Fibroblast of upper back skin (primary cell): Measurements from ENCODE around the gene DSG4.

ENCODE experiments used
- DNase-seq: peaks from one replicate; pipeline ENCODE4 v3.0.0-alpha.2; 2013

The DSG4 gene

GRCh38 chr18:31409276-31409675, 32.7 kb downstream of the DSG4 start:
- no peak for DNase-seq

GRCh38 chr18:31410716-31411483, 34.3 kb downstream of the DSG4 start:
- no peak for DNase-seq

DNA sequence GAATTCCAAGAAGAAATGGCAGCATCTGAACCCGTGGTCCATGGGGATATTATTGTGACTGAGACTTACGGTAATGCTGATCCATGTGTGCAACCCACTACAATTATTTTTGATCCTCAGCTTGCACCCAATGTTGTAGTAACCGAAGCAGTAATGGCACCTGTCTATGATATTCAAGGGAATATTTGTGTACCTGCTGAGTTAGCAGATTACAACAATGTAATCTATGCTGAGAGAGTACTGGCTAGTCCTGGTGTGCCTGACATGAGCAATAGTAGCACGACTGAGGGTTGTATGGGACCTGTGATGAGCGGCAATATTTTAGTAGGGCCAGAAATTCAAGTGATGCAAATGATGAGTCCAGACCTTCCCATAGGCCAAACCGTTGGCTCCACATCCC, 36.6 kb downstream of the DSG4 start:
- no peak for DNase-seq

- no peak for DNase-seq
These were observed 41.3 kb downstream of the DSG4 start for GRCh38 chr18:31417850-31418249.

DNA sequence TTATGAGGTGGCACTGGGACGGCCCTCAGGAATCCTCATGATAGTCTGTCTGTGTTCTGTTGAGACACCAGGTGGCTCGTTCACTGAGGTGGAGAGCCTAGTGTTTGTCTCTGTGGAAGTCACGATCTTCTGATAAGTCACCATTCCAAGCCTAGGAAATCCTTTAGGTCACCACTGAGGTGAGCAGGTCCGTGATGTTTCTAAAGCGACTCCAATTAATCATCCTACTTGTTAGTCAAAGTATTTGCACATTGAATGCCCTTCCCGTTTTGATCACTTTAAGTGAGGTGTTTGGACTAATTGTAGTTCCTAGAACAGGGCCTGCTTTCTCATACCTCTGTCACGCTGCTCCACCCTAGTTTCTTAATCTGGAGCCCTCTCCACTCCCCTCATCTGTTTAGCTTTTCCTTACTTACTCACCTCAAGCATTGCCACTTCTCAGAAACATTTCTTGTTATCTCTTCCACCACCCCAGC, 42.9 kb downstream of the DSG4 start:
- DNase-seq, result no peak

GRCh38 chr18:31420032-31420431, 43.5 kb downstream of the DSG4 start:
- no peak for DNase-seq

DNA sequence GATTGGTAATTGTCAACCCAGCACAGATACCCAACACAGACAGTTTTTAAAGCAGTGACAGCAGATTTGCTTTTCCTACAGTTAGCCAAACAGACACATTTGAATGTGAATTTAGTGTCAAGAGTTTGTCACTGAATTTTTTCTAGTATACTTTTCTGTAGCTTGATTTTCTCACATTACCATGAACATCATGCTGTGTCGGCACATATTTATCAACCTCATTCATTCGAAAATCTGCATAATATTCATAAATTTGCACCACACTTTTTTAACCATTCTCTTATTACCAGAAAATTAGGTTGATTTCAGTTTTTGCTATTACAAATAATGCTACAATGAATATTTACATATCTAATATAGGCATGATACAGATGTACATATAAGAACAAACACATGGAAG, 43.9 kb downstream of the DSG4 start:
- no peak for DNase-seq

DNA sequence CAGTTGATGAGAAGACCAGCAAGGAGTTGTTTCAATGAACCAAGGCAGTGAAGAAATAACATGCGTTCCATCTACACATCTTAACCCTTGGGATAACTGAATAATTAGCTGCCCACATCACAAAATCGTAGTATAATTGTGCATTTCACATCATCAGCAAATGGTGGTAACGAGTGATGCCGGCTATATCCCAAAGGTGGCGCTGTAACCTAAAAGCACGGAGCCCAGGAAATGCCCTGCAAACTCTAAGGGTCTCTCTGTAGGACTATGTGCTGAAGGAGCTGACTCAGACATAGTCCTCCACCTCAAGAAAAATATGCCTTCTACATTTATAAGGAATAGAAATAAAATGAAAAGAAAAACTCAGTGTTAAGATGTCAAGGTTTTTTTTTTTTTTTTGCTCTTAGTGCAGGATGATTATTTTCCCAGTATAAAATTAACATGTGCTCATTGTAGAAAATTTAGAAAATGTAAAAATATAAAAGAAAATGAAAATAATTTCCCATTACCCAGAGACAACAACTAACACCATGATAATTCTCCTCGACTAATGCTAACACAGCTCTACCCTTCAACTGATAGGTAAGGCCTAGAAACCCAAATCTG, 47.9 kb downstream of the DSG4 start:
- peak; percentile 27 for DNase-seq

- DNase-seq, result no peak
These were observed 49.4 kb downstream of the DSG4 start for GRCh38 chr18:31426021-31426420.

- no peak for DNase-seq
These were observed 50.4 kb downstream of the DSG4 start for GRCh38 chr18:31426871-31427406.

GRCh38 chr18:31428211-31428610, 51.6 kb downstream of the DSG4 start:
- no peak for DNase-seq

DNA sequence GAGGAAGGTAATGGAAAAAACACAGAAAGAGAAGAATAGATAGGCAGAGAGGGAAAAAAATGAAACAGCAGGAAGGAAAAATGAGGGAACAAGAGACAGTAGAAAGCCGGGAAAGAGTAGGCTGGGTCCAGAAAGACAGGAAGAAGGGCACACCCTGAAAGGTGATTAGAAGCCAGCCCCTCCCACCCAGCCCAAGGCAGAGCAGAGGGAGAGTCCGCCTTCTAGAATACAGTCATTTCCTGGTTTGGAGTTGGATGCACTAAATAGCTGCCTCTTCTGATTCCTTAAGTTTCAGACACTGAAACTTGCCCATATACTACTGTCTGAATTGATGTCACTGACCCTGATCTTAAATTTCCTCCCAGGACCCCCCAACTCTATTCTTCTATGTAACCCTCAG, 53.0 kb downstream of the DSG4 start:
- DNase-seq, result no peak

DNA sequence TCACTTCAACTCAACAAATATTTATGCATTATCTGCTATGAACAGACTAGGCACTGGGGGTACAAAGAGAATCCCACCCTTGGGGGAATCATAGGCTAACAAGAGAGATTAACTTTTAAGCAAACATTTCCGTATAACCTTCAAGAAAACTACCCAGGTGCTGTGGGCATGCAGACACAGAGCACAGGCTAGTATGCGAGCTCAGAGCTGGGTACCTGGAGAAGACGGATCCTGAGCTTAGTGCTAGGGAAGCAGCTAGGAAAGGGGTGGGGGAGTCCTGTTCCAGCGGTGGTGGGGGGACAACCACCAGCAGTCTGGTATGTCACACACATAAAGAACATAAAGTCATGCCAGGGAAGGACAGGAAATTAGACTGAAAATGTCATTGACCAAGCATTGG, 53.5 kb downstream of the DSG4 start:
- no peak for DNase-seq

DNA sequence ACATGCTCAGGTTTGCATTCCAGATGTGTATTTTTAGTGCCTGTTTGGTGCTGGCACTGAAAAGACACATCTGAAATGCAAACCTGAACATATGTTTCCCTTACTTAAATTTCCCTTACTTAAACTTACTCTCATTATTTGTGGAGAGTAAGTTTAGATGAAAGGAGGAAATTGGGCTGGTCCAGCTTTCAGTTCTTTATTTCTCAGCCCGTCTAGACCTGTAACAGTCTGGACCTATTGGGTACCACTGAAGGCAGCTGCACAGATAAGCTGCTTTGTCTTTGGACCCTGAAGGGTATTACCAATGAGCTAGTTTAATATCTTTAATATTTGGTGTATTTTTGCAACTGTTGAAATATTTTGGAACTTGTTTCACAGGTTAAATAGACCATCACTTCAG, 54.0 kb downstream of the DSG4 start:
- no peak for DNase-seq

GRCh38 chr18:31432316-31432715, 55.7 kb downstream of the DSG4 start:
- DNase-seq, result no peak

- no peak for DNase-seq
These were observed 60.2 kb downstream of the DSG4 start for GRCh38 chr18:31436825-31437224.

DNA sequence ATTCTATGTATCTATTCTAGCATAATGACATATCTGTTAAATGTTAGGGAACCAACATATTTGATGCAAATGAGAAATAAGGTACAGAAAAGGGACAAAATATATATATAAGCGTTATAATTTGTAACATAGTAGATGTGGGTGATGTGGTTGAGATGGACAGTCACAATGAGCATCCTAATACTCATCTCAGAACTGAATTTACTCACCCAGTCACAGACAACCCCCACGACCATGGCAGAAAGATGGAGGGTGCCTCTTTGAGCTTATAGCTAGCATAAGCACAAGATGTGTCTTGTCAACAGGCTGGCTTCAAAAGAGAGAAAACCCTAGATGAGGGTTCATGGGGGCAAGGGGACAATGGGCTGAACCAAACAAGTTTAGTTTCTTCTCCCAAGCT, 61.8 kb downstream of the DSG4 start:
- DNase-seq, result no peak

- no peak for DNase-seq
These were observed 63.3 kb downstream of the DSG4 start for GRCh38 chr18:31439807-31440325.

DNA sequence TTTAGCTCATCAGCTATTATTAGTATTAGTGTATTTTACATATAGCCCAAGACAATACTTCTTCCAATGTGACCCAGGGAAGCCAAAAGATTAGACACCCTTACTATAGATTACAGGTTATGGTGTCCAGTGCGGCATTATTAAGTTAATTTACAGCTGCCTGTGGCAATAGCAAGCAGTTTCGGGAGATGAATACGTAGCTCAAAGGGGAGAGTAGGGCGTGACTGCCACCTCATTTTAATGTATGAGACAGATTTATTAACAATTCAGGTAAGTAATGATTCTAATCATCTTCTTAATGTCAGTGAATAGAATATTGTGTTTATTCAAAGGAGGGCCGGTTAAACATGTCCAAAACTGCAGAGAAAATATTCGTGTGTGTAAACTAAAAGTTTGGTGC, 64.2 kb downstream of the DSG4 start:
- no peak for DNase-seq

GRCh38 chr18:31441493-31441892, 64.9 kb downstream of the DSG4 start:
- DNase-seq, result no peak

DNA sequence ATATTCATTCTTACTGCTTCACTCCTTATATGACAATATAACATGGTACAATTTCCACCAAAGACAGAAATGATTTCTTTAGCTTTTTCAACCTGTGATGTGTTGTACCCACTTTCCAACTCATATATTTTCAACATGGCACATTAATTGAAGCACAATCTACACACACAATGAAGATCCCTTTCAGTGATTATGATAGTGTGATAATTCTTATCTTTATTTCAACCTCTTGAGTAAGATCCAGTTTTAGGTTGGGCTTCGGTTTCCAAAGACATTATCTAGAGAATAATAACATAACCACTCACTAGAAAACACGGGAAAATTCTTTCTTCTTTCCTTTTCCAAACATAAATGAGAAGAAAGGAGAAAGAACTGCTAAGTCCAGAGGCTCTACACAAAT, 67.6 kb downstream of the DSG4 start:
- DNase-seq, result no peak

DNA sequence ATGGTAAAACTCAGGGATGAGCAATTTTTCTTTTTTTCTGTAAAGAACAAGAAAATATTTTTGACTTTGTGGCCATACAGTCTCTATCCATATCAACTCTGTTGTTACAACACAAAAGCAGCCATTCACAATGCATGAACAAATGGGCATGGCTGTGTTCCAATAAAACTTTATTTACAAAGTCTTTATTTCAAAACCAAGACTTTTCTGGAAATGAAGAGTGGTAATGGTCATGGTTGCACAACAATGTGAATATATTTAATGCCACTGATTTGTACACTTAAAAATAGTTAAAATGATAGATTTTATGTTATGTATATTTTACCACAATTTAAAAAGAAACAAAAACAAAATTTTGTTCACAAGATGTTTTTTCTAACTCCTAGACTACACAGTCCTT, 69.3 kb downstream of the DSG4 start:
- DNase-seq, result no peak

- no peak for DNase-seq
These were observed 70.3 kb downstream of the DSG4 start for GRCh38 chr18:31446854-31447253.

- no peak for DNase-seq
These were observed 71.1 kb downstream of the DSG4 start, which contains the start of gene DSG3 for GRCh38 chr18:31447530-31448191. TSS of gene DSG3 (plus strand) at chr18:31447741. CDS start at chr18:31447878, 137 bp downstream.
